ENCODE measurements around the gene HDC. TPM values are rescaled to one million over a fixed set of nuclear protein-coding genes. Genes with fewer than 3 reads are reported as not detected.

HDC gene
- total RNA-seq, 2 donors from 2014 or later: not detected

DNA sequence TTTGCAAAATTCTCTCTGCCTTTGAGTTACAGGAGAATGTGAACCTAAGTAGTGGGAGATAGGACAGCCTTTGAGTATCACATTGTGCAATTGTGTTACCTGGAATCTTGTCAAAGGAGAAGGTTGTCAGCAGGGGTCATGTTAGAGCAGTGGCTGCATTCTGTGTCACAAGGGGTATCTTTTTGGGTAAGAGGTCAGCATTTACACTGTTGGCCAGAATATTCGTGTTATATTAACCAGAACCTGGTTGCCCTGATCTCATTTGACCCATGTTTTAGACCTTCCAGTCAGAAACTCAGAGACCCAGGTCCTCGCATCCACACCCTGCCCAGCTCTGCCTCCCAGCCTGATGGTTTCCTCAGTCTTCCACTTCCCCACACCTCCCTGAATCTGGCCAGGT is 27.3 kb downstream of the HDC start:
- H3K4me1 ChIP-seq: no peaks in the 10 kb centered on the region
- no peak for TF ChIP-seq CTCF (IDR thresholded peaks at IDR 0.05)
- no peaks in the 10 kb centered on the region for H3K36me3 ChIP-seq
- no peak overlapping the region for H3K27ac ChIP-seq
- no peak overlapping the region for H3K4me3 ChIP-seq
- DNase-seq (ENCODE audit: low spot score): no peak
- H3K9me3 ChIP-seq: no peaks in the 10 kb centered on the region
- H3K27me3 ChIP-seq: no peaks in the 10 kb centered on the region

- Histone ChIP-seq H3K36me3 (no peaks in the 10 kb centered on the region), H3K27ac (no peak overlapping the region), H3K9me3 (no peaks in the 10 kb centered on the region), H3K4me3 (no peak overlapping the region), H3K4me1 (no peaks in the 10 kb centered on the region), H3K27me3 (no peaks in the 10 kb centered on the region)
- DNase-seq (ENCODE audit: low spot score): no peak
- TF ChIP-seq CTCF (IDR thresholded peaks at IDR 0.05): no peak
Measured at GRCh38 chr15:50236433-50236832, 29.1 kb downstream of the HDC start.

DNA sequence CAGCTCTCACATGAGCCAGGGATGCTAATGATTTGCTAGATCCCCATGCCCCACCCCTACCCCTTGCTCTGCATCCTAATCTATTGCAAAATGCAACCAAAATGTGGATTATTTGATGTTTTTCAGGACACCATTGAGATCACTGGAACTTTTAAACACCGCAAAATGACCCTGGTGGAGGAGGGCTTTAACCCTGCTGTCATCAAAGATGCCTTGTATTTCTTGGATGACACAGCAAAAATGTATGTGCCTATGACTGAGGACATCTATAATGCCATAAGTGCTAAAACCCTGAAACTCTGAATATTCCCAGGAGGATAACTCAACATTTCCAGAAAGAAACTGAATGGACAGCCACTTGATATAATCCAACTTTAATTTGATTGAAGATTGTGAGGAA is 29.7 kb downstream of the HDC start:
- no peak for DNase-seq (ENCODE audit: low spot score)
- no peak for TF ChIP-seq CTCF (IDR thresholded peaks at IDR 0.05)
- H3K36me3 ChIP-seq: no peaks in the 10 kb centered on the region
- no peak overlapping the region for H3K27ac ChIP-seq
- no peaks in the 10 kb centered on the region for H3K4me1 ChIP-seq
- H3K27me3 ChIP-seq: no peaks in the 10 kb centered on the region
- no peaks in the 10 kb centered on the region for H3K9me3 ChIP-seq
- H3K4me3 ChIP-seq: no peak overlapping the region

DNA sequence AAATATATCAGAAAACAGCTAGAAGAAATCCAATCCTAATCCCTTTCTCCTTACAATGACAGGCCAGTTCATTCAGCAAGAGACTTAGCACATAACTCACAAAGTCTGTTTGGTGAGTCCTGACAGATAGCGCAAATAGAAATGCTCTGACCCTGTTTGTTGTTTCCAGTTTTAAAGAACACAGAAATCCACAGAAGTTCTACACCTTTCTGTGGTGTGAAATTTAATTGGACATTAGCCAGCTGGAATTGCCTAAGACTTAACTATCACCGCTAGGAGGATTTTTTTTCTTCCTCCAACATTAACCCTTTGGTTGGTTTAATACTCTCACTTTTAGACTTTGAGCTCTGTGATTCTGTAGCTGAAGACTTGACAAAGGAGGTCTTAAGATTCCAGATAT is 30.8 kb downstream of the HDC start:
- no peak for TF ChIP-seq CTCF (IDR thresholded peaks at IDR 0.05)
- no peak overlapping the region for H3K4me3 ChIP-seq
- H3K9me3 ChIP-seq: no peaks in the 10 kb centered on the region
- H3K4me1 ChIP-seq: no peaks in the 10 kb centered on the region
- DNase-seq (ENCODE audit: low spot score): no peak
- H3K36me3 ChIP-seq: no peaks in the 10 kb centered on the region
- H3K27ac ChIP-seq: no peak overlapping the region
- H3K27me3 ChIP-seq: no peaks in the 10 kb centered on the region

- H3K4me3 ChIP-seq: no peak overlapping the region
- no peaks in the 10 kb centered on the region for H3K9me3 ChIP-seq
- H3K36me3 ChIP-seq: no peaks in the 10 kb centered on the region
- TF ChIP-seq CTCF (IDR thresholded peaks at IDR 0.05): no peak
- H3K27ac ChIP-seq: no peak overlapping the region
- DNase-seq (ENCODE audit: low spot score): no peak
- no peaks in the 10 kb centered on the region for H3K27me3 ChIP-seq
- H3K4me1 ChIP-seq: no peaks in the 10 kb centered on the region
Measured at GRCh38 chr15:50233192-50233736, 32.3 kb downstream of the HDC start.

DNA sequence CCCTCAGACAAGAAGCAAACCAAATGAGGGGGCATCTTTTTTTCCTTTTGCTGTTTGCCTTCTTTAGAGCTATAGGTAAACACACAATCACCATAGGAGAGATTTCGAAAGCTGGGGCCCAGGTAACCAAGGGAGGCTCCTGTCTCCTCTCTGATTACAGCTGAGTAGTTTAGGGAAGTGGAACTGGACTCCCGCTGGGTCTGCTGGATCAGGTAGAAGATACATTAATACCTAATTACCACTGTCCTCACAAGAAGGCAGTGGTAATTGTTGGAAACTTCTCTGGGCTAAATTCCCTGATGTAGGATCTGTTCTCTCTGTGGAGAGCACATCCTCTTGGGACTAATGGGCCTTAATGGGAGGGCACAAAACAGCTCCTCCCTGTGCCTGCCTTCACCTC is 32.7 kb downstream of the HDC start:
- Histone ChIP-seq H3K36me3 (no peaks in the 10 kb centered on the region), H3K27me3 (no peaks in the 10 kb centered on the region), H3K9me3 (no peaks in the 10 kb centered on the region), H3K27ac (no peak overlapping the region), H3K4me1 (no peaks in the 10 kb centered on the region), H3K4me3 (no peak overlapping the region)
- no peak for DNase-seq (ENCODE audit: low spot score)
- TF ChIP-seq CTCF (IDR thresholded peaks at IDR 0.05): no peak
